Type B pancreatic cell (in vitro differentiated cells): ENCODE results near the gene KDM7A. TPM values are rescaled to one million over a fixed set of nuclear protein-coding genes. Genes with fewer than 3 reads are reported as not detected.
"Not testable (repeated sequence)": the region's sequence is repeated elsewhere in the genome, so short reads cannot be mapped to it uniquely, and the experiment has no call there.

ENCODE experiments used
- DNase-seq: peaks from one replicate; pipeline ENCODE4 v3.0.0; 2021; ENCODE audit warnings: mixed read lengths; ENCODE audit not compliant: unreplicated experiment; ENCODE audit errors: extremely low spot score
- H3K27ac Mint-ChIP-seq: 2 replicates; pipeline ENCODE4 v1.8.0; 2021; ENCODE audit warnings: mild to moderate bottlenecking, mixed read lengths
- H3K27me3 Mint-ChIP-seq: 2 replicates; pipeline ENCODE4 v1.8.0; 2021; ENCODE audit warnings: mixed read lengths
- H3K36me3 Mint-ChIP-seq: 2 replicates; pipeline ENCODE4 v1.8.0; 2021; ENCODE audit warnings: mixed read lengths
- H3K4me1 Mint-ChIP-seq: one replicate; pipeline ENCODE4 v1.8.0; 2021; ENCODE audit warnings: mixed read lengths; ENCODE audit not compliant: unreplicated experiment
- H3K4me3 Mint-ChIP-seq: 2 replicates; pipeline ENCODE4 v1.8.0; 2021; ENCODE audit warnings: mild to moderate bottlenecking, mixed read lengths
- H3K9me3 Mint-ChIP-seq: 2 replicates; pipeline ENCODE4 v1.8.0; 2021; ENCODE audit warnings: mixed read lengths
- total RNA-seq: library from RNA; stranded (reverse); gene quantifications from 2 replicates; pipeline ENCODE4 v1.2.1, GENCODE V29; 2021; ENCODE audit warnings: low replicate concordance
- TF ChIP-seq, protein P1 (sequence below): fragments of 200-600 bp; sonication (generic); conservative IDR thresholded peaks from 2 replicates; pipeline ENCODE4 v1.5.0; 2021; ENCODE audit warnings: antibody characterized with exemption, mild to moderate bottlenecking

Gene KDM7A
- total RNA-seq, 1 donor from 2014 or later = 7.5 TPM

DNA sequence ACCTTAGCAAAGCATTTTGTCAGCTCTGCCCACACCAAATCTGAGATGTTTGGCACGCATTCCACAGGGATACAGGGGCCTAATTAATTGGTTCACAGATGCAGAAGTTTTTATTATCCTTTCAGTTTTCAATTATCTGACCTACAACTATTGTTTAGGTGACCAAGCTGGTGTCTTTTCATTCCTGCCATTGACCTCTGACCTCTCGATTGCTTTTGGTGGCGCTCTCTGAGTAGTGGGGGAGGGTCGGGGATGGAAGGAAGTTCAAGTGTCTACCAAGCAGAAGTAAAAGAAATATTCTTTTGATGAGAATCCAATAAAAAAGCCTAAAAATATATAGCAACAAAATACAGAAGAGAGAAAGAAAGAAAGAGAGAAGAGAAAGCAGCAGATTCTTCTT, 28.8 kb upstream of the KDM7A start:
- no peak for DNase-seq
- H3K27me3 Mint-ChIP-seq = no peaks in the 10 kb centered on the region
- TF ChIP-seq, protein P1, sequence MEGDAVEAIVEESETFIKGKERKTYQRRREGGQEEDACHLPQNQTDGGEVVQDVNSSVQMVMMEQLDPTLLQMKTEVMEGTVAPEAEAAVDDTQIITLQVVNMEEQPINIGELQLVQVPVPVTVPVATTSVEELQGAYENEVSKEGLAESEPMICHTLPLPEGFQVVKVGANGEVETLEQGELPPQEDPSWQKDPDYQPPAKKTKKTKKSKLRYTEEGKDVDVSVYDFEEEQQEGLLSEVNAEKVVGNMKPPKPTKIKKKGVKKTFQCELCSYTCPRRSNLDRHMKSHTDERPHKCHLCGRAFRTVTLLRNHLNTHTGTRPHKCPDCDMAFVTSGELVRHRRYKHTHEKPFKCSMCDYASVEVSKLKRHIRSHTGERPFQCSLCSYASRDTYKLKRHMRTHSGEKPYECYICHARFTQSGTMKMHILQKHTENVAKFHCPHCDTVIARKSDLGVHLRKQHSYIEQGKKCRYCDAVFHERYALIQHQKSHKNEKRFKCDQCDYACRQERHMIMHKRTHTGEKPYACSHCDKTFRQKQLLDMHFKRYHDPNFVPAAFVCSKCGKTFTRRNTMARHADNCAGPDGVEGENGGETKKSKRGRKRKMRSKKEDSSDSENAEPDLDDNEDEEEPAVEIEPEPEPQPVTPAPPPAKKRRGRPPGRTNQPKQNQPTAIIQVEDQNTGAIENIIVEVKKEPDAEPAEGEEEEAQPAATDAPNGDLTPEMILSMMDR = no peak
- H3K4me3 Mint-ChIP-seq = no peak overlapping the region
- H3K4me1 Mint-ChIP-seq = no peaks in the 10 kb centered on the region
- no peak overlapping the region for H3K27ac Mint-ChIP-seq
- H3K9me3 Mint-ChIP-seq = peaks cover 6% of the 10 kb centered on the region
- H3K36me3 Mint-ChIP-seq = no peaks in the 10 kb centered on the region

DNA sequence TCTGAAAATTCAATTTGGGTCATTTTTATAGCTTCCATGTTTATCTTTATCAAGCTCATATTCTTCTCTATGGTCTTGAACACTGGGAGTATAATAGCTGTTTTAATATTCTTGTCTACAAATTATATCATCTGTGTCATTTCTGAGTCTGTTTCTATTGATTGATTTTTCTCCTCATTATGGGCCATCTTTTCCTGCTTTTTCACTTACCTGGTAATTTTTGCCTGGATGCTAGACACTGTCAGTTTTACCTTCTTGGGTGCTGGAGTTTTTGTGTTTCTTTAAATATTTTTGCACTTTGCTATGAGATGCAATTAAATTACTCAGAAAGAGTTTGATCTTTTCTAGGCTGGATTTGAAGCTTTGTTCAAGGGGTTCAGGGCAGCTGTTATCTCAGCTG, 26.8 kb upstream of the KDM7A start:
- H3K4me3 Mint-ChIP-seq = no peak overlapping the region
- TF ChIP-seq, protein P1 = no peak
- no peak for DNase-seq
- H3K9me3 Mint-ChIP-seq = peaks cover 6% of the 10 kb centered on the region
- H3K36me3 Mint-ChIP-seq = no peaks in the 10 kb centered on the region
- no peak overlapping the region for H3K27ac Mint-ChIP-seq
- no peaks in the 10 kb centered on the region for H3K27me3 Mint-ChIP-seq
- H3K4me1 Mint-ChIP-seq = no peaks in the 10 kb centered on the region

DNA sequence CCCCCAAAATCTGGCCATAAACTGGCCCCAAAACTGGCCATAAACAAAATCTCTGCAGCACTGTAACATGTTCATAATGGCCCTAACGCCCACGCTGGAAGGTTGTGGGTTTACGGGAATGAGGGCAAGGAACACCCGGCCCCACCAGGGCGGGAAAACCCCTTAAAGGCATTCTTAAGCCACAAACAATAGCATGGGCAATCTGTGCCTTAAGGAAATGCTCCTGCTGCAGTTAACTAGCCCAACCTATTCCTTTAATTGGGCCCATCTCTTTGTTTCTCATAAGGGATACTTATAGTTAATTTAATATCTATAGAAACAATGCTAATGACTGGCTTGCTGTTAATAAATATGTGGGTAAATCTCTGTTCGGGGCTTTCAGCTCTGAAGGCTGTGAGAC, 26.2 kb upstream of the KDM7A start:
- not testable (repeated sequence) for H3K4me1 Mint-ChIP-seq, H3K27ac Mint-ChIP-seq, H3K9me3 Mint-ChIP-seq, H3K36me3 Mint-ChIP-seq, H3K27me3 Mint-ChIP-seq, H3K4me3 Mint-ChIP-seq, DNase-seq

DNA sequence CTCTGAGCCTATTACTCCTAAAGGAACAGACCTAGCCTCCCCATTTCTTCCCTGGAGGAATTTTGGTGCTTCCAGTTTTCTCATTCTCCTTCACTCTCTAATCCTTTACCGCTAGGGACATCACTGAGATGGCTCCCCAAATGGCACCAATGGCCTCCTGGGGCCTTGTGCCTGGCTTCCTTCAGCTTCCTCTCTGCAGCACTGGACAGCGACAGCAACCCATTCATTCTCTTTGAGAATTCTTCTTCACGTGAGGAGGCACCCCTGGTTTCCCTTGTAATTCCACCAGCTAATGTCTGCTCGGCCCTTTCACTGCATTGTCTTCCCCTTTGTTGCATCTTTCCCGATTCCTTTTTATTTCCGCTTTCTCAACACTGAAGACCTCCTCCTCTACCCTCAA, 24.6 kb upstream of the KDM7A start:
- no peaks in the 10 kb centered on the region for H3K27me3 Mint-ChIP-seq
- DNase-seq = no peak
- TF ChIP-seq, protein P1 = no peak
- H3K4me1 Mint-ChIP-seq = no peaks in the 10 kb centered on the region
- H3K4me3 Mint-ChIP-seq = no peak overlapping the region
- no peaks in the 10 kb centered on the region for H3K36me3 Mint-ChIP-seq
- H3K27ac Mint-ChIP-seq = no peak overlapping the region
- H3K9me3 Mint-ChIP-seq = peaks cover 6% of the 10 kb centered on the region

DNA sequence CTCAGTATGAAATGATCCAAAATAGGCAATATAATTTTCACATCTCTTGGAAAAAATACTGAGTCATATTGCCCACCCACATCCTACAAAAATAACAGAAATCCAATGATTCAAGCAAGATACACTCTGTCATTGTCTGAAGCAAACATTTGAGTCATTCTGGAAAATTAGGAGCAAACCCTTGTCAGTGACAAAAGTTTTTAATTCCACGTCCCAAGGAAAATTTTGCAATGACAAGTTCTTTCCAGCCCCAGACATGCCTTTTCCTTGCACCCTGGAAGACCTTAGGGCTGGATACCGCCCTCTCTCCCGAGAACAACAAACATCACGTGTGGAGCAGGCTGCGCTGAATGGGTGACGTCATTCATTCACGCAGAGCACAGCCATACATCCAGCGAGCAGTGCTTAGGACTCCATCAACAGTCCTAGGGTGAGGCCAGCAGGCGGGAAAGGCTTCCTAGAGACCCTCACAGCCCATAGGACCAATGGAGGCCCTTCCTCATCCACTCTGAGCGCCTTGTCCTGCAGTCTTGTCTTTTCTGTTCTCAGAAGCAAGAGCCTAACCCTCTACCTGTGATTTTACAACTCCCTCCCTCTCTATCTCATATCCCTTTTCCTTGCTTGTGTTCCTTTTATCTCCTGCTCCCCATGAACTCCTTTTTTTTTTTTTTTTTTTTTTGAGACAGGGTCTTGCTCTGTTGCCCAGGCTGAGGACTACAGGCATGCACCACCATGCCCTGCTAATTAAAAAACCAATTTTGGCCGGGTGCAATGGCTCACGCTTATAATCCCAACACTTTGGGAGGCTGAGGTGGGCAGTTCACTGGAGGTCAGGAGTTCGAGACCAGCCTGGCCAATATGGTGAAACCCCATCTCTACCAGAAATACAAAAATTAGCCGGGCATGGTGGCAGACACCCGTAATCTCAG, 23.5 kb upstream of the KDM7A start:
- Mint-ChIP-seq H3K27me3 (no peaks in the 10 kb centered on the region), H3K4me3 (no peak overlapping the region), H3K4me1 (no peaks in the 10 kb centered on the region), H3K27ac (no peak overlapping the region), H3K9me3 (peaks cover 6% of the 10 kb centered on the region), H3K36me3 (no peaks in the 10 kb centered on the region)
- no peak for DNase-seq
- TF ChIP-seq, protein P1 = no peak

DNA sequence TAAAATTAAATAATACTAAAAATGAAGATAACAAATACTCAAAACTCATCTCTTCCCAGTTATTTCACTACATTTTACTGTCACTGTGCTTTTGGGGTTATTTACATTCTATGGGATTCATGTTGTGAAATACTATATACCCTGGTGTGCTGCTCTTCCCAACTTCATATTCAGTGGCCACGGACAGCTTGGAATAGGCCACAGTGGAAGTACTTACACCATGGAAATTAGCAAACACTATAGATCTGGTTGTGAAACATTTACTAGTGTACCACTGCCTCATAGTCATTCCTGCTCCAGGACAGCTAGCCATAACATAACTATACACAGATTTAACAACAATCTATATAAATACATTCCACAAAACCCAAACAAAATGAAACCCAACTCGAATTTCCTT, 21.2 kb upstream of the KDM7A start:
- TF ChIP-seq, protein P1 = no peak

More for the DNA sequence above, 21.2 kb upstream of the KDM7A start:
- no peak for DNase-seq
- Mint-ChIP-seq H3K4me1 (no peaks in the 10 kb centered on the region), H3K36me3 (no peaks in the 10 kb centered on the region), H3K9me3 (no peaks in the 10 kb centered on the region), H3K27me3 (no peaks in the 10 kb centered on the region), H3K27ac (no peak overlapping the region), H3K4me3 (no peak overlapping the region)
